SK-N-DZ (cell line): ENCODE measurements around the gene RGR.

ENCODE experiments used
- DNase-seq: peaks from one replicate; pipeline ENCODE4 v3.0.0-alpha.2; 2015; ENCODE audit warnings: low spot score

Gene RGR

DNA sequence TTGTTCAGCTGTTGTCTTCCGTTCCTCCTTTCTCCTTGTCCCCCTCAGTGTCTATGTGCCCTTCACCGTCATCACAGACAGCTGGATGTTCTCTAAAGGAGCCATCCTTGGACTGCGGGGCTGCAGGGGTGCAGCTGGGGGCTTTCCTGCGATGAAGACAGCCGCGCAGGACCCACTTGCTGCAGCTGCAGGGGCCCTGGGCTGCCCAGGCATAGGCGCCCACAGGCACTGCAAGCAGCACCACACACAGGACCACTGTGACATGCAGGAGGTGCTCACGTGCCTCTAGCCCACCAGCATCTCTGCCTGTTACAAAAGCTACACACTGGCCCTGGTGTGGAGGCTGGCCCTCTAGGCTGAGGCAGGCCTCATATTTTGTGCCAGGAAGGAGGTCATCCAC is 22.9 kb upstream of the RGR start:
- DNase-seq: no peak

DNA sequence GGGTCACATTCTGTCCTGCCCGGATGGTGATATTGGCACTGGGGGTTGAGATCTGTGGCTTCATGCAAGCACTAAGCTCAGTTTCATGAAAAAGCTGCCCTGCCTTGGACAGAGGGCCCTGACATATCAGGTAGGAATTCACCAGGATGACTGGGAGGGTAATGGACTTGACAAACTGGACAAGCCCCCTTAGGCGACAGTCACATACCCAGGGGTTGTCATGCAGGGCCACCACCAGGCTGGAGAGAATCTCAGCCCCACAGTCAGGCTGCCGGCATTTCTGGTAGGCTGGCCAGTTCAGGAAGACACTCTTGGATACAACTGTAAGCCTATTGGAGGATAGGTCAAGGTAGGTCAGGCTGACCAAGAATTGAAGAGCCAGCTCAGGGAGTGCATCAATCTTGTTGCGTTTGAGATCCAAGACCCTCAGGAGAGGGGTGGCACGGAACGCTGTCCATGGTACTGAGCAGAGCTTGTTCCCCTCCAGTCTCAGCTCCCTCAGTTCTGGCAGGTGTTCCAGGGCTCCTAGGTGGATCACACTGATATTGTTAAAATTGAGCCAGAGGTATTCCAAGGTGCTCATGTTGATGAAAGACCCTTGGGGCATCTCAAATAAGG is 20.3 kb upstream of the RGR start:
- DNase-seq: no peak

DNA sequence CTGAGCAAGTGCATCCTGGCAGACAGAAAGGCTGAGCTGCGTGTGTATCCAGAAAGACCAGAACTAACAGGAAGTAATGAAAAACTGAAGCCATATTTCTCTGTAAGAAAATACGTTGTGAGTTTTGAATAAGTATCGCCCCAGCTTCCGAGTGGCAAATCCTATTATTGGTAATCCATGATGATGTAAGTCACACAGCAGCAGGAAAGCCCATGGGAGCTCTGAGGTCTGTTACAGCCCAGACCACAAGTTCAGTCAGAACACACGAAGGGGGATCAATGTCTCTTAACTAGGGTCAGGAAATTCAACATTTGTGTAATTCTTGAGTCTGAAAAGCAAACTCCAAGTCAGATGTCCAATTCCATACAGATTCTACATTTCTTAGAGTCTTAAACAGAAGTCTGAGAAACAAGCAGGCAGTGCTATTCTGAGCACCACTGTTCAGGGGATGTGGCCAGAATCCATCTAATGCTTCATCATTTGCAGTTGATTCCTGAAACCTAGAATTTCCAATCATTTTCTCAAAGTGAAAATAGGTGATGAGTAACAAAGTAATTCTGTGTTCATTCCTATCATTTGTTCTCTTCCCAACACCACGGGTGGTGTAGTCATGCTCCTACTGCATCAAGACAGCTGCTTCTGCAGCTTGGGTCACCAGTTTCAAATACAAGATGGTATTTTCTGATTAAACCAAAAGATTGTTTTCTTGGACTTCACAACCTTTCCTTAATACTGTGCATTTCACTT is 19.3 kb upstream of the RGR start, which contains the start of gene LRIT2:
Gene LRIT2 (minus strand): TSS at position 118 of the 747 bp plus-strand sequence. CDS start 24 bp downstream, at position 94.
- DNase-seq: peak; percentile 31

DNA sequence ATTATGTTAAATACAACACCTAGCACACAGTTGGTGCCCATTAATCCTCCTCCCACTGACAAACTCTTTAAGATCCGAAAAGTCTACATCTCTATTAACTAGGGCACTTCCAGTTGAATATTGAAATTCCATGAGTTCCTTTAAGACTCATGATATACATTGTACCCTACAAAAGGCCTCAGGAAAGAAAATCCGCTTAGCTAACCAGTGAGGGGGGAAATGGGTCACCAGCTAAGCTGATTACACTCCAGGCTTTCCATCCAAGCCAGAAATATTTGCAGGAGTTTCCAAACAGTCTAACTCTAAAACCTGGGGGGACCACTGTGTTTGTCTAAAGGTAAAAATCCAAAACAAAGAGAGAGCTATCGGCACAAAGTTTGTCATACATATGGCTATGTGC is 18.2 kb upstream of the RGR start:
- no peak for DNase-seq

DNA sequence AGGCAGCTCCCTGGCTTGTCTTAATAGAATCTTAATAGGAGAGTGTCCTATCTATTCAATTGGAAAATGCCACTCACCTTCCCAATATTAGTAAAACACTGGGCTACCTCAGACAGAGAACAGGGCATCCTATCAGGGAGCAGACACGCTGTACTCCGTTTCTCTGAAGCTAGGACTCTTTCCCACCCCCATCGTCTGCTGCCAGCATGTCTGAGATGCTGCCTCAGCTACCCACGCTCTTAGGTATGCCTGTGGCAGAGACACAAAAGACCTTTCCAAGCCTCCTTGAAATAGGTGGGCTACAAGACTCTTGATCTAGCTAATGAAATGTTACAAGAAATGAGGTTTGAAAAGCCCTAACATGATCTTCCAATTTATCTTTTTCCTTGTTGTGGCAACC is 17.0 kb upstream of the RGR start:
- DNase-seq: no peak

DNA sequence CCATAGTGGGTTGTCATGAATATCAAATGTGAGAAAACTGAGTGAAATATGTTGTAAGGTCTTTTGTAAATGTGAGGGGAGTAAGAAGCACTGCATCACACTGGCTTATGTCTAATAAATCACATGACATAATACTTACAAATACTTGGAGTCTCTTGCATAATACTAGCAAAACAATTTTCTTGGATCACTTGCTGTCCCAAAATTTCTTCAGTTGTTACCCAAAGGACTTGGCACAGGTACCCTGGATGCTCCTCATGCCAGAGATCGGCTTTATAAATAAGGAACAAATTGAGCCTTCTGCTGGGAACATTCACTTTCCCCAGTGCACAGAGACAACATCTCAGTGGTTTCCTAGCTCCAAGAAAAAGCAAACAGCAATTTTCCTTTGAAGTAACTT is 14.5 kb upstream of the RGR start:
- no peak for DNase-seq

DNA sequence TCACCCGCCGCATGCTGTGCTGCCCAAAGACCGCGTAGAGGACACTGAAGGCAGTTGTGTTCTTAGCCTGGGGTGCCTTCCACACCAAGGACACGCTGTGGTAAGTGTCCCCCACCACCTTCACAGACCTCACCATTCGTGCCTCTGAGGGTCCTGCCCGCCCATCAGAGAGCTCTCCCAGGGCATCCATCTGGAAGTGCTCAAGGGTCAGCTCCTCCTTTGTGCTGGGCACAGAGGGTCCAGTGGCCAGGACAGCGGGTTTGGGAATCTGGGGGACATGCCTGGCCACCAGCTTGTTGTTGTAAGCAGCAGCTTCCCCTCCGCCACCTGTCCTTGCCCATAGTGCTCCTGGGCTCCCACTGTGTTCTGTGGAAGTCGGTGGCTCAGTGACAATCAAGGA is 12.5 kb upstream of the RGR start:
- DNase-seq: no peak

DNA sequence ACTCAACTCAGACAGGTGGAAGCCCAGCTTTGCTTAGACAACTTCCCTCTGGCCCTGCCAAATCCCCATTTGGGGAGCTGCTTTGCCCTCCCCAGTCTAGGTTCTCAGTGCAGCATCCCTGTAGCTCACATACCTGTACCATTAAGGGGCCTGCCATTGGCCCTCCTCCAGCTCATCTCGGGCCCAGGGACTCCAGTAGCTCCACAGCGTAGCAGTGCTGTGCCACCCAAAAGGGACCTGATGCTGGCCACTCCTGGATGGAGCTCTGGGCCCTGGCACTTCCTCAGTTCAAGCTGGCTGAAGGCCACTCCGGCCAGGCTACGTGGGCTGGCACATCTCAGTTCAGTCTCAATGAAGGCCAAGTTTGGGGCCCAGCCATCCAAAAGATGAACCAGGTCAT is 10.9 kb upstream of the RGR start:
- no peak for DNase-seq

DNA sequence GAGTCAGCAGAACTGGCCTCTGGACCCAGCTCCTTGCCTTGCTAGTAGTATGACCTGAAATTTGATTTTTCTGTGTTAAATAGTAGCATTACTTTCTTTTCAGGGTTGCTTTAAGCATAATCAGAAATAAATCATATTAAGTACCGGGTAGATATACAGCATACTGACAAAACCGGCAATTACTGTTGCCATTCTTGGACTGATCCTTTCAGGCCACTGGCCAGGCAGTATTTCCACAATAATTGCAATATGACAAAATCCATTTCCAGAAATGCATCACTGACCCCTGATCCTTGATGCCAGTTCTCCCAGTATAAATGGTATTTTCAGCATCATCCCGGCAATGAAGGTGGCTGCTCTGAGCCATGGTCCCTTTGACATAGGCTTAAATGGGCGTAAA is 10.4 kb upstream of the RGR start:
- DNase-seq: no peak

DNA sequence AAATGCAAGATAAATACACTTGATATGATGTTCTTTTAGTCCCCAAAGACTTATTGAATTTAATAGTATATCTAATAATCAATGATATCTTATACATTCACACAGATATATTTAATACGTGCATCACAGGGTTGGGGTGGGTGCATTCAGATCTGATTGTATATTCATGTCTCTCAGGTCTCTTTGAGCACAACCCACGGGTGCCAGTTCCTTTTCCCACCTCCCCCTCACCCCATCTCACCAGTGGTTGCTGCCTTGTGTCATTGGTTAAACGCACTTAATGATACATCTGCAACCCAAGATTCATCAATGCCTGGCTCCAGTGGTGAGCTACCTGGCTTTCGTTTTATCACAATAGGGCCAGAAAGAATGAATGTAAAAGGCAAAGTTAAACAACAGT is 9.8 kb upstream of the RGR start:
- DNase-seq: no peak

DNA sequence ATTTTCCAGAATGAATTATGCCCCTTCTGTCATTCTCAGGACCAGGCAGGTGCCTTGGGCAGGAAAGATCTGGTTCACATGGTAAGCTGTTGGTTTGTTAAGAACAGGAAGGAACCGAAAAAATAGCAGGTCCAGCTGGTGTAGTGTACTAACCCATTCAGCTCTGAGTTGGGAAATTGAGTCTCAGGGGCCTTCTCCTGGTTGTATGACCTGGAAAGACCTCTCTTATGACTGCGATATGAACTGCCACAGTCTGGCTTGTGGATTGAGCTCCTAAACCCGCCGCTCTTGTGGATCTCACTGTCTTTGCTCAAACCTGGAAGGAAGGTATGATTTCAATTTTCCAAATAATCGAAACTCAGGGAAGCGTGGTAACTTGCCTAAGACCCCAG is 8.1 kb upstream of the RGR start:
- DNase-seq: no peak

DNA sequence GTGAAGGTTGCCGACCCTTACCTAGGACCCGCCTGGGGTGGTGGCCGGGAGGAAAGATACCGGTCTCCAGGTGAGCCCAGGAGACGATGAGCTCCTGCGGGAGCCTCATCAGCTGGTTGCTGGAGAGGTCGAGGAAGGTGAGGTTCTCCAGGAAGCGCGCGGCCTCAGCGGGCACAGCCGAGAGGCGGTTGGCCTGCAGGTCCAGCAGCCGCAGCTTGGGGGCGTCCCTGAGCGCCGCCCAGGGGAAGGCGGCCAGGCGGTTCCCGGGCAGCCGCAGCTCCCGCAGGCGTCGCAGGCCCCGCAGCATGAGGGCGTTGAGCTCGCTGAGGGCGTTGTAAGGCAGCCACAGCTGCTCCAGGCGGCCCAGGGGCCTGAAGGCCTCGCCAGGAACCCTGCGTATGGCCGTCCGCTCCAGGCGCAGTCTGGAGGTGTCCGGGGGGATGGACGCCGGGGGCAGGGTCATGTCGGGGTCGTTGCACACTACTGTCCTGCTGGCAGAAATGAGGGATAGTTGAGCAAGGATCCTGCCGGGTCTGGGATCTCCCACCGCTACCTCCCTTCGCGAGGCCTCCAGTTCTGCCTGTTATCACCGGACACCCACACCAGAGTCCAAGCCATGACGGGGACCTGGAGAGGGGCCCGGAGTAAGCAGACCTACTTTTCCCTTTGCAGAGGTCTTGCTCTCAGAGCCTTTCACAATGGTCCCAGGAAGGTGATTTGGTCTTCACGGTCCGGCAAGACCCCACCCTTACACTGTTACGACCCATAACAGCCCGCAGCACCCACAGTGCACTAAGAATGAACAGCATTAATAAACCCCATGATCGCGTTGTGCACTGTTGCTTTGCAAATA is 7.4 kb upstream of the RGR start:
- no peak for DNase-seq

DNA sequence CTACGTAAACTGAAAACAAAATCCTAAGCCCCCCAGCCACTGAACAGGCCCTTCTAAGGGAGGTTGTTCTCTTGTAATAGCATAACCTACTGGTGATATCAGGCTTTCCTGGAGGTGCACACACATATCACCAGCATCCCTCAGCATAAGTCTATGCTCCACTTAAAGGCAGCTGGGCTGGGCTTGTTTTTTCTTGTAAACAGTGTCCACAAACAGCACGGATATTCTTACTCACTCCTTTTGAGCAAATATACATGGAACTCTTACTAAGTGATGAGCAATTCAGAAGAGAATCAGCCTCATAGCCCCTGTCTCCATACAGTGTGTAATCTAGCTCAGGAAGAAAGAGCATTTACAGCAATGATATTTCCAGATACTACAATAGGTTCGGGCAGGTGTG is 5.9 kb upstream of the RGR start:
- no peak for DNase-seq

DNA sequence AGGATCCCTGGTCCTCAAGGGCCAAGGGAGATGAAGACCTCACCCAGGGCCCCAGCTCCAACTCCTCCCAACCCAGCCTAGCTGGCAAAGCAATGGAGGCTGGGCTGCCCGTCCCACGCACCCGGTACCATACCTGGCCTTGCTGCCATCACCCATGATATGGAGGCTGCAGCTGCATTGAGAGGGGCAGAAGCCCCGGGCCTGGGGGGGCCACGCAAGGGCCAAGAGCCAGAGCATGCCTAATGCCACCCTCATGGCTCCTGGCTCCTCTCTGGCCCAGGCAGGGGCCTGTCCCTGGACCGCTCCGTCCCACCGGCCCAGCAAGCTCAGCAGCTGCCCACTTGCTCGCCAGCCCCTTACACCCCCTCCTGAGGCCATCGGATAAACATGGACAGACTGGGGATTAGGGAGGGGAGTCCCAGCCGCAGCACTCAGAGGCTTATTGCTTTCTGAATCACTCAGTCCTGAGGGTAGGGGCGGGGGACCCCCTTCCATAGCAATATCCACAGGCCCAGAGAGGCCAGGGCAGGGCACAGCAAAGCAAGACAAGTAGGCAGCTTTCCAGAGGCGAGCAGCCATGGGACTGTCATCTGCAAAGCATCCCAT is 3.6 kb upstream of the RGR start, which contains the start of gene LRIT1:
Gene LRIT1 (minus strand): TSS at position 362 of the 606 bp plus-strand sequence. CDS start 107 bp downstream, at position 255.
- no peak for DNase-seq

DNA sequence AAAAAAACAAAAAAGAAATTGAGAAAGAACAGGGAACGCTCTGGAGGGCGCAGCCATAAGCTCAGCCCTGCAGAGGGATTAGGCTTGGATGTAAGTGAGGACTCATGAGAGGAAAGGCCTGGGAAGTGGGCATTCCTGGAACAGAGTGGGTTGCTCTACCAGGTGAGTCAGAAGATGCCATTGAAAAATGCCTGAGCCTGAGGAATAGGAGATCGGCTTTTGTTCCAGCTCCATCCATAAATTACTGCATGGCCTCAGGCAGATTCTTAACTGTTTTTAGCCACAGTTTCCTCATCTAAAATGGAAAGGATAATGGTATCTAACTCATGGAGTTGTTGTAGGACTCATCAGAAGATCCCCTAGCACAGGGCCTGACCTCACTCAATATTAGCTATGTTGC is 1.1 kb upstream of the RGR start:
- no peak for DNase-seq

DNA sequence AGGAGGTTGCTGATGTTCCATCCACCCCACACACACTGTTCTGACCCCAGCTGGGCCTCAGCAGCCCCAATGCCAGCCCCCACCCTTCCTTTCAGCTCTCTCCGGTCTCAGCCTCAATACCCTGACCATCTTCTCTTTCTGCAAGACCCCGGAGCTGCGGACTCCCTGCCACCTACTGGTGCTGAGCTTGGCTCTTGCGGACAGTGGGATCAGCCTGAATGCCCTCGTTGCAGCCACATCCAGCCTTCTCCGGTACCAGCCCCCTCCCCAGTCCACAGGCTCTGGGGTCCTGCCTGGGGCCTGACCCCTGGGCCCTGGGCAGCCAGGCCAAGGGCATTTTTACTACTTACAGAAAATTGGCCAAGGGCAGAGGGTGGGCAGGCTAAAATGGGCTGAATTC is 2.6 kb downstream of the RGR start:
- DNase-seq: no peak

DNA sequence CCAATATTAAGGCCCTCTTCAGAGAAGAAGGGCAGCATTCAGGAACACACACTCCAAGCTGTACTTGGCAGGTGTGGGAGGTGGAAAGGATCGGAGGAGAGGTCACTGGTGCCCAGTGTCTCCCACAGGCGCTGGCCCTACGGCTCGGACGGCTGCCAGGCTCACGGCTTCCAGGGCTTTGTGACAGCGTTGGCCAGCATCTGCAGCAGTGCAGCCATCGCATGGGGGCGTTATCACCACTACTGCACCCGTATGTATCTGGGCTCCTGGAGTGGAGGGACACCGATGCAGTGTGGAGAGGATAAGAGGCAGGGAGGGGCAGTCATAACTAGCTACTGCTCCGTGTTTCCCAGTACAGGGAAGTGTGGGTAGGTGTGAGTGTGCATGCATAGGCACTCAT is 3.9 kb downstream of the RGR start:
- DNase-seq: no peak

DNA sequence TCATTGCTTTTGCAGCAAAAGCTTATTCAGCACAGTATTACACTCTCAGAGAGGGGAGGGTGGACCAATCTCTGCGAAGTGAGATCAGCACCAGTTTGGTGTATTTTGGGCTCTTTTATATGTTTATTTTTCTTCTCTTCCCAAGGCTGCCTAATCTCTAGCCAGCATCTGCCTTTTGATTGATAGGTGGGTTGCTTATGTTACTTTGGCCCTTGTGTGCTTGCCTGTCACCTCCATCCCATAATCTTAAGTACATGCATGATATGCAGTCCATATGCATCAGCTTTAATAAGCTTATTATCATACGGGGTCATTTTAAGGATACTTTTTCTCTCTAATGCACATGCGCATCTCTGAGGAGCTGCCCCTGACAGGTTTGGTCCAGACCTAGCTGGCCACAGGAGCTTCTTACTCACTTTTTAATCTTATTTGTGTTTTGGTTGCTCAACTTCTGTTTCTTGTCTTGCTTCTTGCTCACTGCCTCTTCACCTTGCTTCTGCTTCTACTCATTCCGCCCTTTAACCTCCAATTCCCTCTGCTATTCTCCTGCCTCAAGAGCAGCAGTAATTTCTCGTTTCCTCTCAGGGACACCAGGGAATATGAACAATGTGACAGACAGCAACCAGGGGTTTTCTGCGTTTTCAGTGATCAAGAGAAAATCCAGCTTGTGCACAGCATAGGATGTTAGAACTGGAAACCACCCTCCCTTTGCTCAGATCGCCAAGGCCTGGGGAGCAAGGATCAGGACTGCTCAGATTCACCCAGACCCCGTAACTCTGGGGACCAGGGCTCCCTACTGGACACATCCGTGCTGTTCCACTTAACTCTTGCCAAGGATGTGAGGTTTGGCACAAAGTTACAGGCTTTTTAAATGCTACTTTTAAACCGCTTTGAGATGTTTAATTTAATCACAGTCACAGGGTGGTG is 10.0 kb downstream of the RGR start:
- peak; percentile 41 for DNase-seq

DNA sequence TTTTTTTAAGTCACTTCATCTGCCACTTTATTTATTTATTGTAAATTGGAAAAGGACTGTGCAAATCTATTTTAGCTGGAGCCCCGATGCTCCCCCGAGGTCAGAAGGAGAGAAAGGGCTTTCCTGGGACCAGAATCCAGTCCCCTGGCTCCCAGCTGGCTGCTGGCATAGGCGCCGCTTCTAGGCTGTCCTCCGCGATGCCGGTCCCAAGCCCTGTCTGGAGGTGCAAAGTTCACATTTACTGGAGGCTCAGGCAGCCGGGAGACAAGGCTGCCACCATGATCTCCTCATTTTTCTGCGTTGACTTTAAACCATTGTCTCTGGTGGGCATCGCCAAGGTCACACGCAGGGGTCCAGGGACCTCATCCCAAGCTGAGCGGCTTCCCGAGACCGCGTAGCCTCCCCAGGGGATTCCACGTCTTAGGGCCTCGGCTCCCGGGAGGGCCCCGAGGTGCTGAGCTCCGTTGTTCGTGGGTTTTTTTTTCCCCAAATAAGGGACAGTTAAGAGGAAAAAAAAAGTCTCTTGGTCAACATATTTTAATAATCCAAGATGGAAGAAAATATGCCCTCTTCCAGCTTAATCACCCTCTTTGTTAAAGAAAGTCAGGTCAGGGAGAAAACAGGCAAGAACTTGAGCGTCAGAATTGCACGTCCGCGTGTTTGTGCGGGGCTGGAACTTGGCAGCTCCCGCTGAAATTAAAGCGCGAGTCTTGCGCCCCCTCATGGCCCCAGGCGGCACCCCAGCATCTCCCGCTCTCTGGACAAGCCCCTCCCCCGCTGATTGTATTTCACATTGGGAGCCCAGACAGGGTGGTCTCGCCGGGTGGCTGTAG is 11.9 kb downstream of the RGR start:
- DNase-seq: peak; percentile 28
